HG02571 (cell line): ENCODE data around the gene HSF5.

Experiments used
- ATAC-seq: cut with Tn5 transposase; IDR thresholded peaks from one replicate; pipeline ENCODE4 v1.9.1; 2021; ENCODE audit warnings: mild to moderate bottlenecking, moderate library complexity; ENCODE audit not compliant: unreplicated experiment

The HSF5 gene, protein sequence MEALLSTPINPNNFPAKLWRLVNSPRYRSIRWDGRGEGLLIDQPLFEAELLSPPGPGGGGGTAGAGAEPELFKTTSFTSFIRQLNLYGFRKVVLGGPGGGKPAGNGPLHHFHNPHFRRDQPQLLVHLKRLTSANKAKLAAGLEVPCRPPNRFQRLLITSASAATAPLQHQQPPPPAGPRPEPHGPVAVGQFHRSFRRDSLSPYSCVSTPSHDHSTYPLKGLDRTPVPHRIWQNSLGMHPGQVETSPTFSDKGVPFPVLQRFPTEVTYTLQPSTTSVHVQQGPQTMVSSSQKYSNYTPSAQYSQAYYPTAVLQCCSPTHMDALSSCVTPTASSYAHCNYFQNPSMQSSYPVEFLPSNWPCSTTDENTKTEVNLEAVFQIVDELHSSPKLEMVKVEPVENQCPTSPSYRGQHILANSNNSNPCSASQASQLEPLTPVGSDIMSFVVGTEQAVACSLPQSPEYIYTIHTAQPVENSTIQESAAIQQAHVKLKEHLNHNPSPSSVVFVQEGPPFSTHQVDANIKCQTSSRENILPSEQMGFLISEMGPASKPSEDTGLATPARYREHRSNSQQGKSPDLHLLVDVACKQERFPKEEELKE

DNA sequence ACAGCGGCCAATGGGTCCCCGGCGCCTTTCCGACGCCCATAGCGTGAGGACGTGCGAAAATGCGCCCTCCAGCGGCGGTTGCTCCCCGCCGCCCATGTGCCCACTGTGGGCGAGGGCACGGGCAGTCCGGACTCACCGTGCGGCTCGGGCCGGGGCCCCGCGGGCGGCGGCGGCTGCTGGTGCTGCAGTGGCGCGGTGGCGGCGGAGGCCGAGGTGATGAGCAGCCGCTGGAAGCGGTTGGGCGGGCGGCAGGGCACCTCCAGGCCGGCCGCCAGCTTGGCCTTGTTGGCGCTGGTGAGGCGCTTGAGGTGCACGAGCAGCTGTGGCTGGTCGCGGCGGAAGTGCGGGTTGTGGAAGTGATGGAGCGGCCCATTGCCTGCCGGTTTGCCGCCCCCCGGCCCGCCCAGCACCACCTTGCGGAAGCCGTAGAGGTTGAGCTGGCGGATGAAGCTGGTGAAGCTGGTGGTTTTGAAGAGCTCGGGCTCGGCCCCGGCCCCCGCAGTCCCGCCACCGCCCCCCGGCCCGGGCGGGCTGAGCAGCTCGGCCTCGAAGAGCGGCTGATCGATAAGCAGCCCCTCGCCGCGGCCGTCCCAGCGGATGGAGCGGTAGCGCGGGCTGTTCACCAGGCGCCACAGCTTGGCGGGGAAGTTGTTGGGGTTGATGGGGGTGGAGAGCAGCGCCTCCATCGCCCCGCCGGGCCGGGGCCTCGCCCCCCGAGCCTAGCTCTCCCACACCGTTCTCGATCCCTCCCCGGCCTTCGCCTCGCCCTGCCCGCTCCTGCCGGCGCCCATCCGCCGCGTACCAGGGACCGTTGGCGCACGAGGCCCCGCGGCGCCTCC lies at the start of gene HSF5:
Gene HSF5, minus strand, starts transcription at position 820 of the 839 bp plus-strand sequence. Its CDS starts 134 bp downstream, at position 686.
- no peak for ATAC-seq

DNA sequence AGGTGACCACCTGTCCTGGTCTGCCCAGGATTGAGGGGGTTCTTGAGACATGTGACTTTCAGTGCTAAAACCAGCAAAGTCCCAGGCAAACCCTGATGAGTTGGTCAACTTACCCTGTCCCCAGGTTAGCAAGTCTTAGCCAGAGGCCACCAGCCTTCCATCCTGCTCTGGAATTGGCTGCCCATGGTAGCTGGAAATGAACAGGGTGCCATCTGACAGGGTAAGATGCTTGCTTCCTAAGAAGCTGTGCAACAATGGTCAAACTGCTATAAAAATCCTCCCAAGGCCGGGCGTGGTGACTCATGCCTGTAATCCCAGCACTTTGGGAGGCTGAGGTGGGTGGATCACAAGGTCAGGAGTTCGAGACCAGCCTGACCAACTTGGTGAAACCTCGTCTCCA lies 49.1 kb upstream of the HSF5 start:
- no peak for ATAC-seq

DNA sequence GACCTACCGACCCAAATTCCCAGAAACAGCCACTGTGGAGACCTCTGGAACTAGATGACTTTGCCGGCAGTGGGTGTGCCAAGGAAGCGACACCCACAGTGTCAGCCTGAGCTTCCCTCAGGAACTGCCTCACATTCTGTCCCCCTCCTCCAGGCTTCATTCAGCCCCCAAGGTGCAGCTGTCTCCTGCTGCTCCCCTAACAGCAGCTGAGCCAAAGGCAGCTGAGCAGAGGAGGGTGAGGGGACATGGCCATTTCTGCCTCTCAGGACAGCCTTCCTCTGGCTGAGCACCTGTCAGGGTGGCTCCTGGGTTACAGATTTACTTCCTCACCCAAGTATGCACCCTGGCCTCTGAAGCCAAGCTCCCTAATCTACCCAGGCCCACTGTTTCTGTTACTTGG lies 48.3 kb upstream of the HSF5 start:
- ATAC-seq, result no peak

DNA sequence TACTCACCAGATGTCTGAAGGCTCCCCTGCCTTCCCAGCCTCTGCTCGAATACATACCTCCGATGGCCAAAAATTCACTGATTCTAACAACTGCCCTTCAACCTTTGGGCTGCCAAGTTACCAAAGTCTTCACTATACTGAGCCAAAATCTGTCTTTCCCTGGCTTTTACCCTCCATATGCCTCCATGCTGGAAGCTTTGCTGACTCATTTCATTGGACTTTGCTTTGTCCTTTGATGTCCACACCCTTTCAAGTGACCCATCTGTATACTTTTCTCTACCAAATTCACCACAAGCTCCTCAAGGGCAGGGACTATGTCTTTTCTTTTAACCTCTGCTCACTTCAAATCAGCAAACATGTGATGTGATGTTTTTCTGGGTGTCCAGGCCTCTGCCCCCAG lies 47.2 kb upstream of the HSF5 start:
- ATAC-seq, result no peak

DNA sequence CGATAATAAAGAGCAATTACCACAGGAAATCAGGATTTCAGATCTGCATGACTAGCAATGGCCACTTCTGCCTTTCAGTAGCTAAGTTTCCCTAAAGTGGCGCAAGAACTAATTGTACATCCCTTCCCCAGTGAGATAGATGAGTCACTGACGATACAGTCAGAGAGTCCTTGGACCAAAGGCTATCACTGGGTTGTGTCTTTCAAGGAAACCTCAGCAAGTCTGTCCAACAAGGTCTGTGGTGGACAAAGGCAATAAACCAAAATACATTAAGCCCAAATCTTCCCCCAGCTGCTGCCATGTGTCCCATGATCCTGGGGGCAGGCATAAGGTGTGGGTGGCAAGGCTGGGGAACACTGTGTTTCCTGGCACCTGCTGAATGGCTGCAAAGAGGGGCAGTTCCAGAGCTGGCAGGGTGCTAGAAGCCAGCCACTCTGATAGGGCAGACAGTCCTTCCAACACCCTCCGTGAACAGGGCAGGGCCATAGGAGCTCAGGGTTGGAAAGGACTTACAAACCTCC lies 46.8 kb upstream of the HSF5 start:
- no peak for ATAC-seq

DNA sequence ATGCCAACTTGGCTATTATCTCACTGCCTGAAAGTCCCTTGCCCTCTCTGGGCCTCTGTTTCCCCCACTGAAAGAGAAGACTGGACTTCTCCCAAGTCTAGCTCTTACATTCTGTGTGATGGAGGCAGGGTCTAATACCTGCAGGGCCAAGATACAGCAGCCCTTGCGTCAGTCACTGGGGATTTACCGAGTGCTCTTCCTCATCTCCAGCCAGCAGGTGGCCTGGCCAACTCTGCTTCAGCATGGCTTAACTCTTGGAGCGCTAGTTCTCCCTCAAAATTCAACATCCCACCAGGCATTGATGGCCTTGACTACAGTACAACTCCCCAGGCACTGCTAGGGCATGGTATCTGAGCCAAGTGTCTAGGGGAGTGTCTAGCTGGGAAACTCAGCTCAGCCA lies 46.1 kb upstream of the HSF5 start:
- no peak for ATAC-seq

DNA sequence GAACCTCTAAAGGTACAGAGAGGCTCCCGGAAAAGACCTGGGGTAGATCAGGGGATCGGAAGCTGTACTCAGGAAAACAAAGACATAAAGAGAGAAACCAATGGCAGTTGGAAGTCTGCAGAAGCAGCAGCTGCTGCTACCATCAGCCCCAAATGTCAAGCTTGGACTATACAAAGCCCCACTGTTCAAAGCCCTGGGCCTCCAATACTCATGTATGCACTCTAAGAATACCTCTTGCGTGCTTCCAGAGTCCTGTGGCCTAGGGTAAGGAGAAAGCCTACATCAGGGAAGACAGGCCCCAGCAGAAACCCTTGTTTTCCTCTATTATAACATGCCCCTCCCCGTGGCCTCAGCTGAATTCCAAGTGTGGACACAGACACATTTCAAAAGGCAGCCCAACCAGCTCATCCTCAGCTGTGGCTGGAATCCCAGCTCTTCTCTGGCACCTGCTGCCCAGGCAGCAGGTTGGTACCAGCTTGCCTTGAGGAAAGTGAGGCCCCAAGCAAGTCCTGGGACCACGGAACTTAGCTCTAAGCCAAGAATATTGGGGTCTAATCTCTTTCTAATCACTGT lies 45.5 kb upstream of the HSF5 start:
- ATAC-seq, result no peak

DNA sequence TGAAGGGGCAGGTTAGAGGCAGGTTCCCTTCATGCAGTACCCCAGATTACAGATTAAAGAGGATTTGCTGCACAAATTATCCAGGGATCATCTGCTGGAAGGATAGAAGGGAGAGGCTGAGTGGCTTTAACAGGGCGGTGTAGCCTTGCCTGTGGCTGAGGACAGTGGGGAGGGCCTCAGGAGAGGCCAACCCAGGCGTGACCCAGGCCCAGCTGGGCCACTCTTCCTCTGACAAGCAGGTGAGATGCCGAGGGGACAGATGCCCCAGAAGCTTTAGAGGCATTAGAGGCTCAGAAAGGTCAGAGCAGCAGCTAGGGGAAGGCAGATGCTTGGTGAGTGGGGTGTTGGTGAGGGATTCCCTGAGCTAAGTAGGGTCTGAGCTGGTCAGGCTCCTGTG lies 44.3 kb upstream of the HSF5 start:
- no peak for ATAC-seq

DNA sequence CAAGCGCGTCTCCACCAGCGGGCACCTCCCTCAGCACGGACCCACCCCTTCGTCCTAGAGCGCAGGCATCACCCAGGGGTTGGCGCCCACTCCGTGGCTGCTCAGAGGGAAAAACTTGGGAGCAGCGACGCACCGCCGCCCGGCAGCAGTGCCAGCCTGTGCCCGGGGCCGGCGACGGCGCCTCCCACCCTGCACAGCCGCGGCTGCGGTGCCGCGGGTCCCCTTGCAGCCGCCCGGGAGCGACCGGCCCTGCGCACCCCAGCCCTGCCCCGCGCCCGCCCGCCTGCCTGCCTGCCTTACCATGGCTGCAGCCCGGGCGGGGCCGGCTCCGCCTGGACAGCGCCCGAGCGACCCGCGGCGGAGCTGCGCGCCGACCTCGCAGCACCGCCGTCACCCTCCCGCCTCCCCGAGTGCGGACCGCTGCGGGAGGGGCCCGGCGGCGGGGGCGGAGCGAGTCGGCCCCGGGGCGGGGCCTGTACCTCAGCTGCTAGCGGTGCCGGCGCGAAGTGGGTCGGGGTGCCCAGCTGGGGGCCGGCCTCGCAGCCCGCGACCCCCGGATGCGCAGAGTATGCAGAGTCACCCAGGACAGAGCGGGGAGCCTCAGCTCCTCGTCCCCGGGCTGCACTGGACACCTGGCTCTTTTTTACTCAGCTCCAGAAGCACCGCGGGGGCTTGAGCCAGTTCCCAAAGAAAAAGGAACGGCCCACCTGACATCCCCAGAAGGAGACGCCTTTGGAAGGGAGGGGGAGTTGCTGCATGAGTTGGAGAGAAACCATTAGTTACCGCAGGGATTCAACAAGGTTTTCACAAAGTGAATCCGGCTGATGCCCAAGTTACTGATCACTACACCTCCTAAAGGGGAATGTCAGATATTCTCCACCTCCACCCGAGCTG lies 43.7 kb upstream of the HSF5 start:
- ATAC-seq, result peak; percentile 45

DNA sequence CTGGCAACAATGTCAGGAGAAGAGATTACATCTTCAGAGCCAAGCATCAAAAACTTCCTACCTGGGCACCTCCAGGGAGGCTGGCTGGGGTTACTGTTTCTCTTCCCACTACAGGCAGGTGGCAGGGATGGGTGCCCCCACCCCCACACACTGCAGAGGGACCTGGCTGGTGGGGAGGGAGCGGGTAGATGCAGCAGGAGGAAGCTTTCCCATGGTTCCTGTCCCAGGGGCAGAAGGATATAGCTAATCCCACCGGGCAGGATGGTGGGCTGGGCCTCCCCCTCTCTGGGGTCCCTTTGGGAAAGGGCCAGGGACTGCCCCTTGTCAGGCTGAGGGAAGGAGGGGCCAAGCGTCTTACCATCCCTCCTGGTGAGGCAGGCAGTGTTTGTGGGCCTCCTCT lies 42.9 kb upstream of the HSF5 start:
- ATAC-seq, result no peak

DNA sequence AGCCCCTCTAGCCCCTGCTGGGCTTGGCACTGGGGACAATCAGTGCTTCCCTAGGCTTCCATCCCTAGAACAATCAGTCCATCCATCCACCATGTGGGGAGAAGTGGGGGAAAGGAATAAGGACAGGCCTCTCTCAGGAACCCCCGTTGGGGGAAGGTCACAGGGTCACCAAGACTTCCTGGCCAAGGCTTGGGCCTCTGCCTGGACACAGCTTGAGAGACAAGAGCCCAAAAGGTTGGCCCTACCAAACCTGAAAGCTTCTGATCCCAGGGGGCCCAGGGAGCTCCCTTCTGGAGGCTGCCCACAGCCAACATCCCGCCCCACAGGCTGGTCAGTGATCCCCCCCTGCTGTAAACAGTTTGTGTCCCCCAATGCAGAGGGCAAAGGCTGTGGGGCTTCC lies 42.4 kb upstream of the HSF5 start:
- ATAC-seq, result no peak

DNA sequence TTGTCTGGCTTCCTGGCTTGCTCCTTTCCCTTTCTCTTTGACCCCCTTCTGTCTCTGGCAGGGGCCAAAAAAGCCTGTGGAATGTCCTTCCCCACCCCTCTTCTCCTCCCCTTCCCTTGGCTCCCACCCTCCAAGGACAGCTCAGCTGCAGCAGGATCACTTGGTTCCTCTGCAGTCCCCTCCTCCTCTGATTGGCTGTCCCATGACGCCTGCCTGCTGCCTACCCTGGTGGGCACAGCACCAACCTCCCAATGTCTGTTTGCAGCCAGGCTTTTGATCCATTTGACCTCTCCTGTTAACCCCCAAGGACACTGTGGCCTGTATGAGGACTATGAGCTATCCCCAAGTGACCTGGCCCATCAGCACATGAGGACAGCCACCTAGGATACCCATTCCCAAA lies 41.1 kb upstream of the HSF5 start:
- ATAC-seq, result no peak

DNA sequence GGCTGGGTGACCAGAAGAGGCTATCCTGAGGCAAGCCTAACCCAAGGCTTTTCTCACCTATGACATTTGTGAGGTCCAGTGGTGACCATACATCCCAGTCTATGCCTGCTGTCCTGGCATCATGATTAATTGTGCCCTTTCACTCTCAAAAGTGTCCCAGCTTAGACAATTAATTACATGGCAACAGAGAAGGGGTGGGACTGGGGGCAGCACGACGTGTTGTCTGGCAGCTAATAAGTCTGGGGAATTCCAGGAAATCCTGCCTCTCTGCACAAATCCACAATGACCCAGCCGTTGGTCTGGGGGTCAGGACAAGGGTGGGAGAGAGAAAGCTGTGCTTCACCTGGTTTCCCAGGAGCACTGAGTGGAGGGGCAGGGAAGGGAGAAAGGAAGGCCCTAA lies 40.2 kb upstream of the HSF5 start:
- no peak for ATAC-seq

DNA sequence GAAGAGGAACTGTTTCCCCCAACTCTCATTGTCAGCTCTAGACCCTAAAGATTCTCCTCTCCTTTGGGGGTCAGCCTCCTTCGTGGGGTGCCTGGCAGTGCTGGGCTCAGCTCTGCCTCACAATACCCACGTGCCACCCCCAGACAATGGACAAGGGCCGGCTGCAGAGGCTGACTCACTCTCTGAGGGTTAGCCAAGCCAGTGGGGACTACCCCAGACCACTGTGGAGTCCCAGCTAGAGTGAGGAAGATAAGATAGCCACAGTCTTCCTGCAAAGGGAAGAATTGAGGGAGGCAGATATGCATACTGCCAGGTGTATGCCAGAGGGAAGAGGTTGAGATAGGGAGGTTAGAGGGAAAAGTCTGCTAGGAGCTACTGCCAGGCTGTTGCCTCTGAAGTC lies 39.7 kb upstream of the HSF5 start:
- no peak for ATAC-seq

DNA sequence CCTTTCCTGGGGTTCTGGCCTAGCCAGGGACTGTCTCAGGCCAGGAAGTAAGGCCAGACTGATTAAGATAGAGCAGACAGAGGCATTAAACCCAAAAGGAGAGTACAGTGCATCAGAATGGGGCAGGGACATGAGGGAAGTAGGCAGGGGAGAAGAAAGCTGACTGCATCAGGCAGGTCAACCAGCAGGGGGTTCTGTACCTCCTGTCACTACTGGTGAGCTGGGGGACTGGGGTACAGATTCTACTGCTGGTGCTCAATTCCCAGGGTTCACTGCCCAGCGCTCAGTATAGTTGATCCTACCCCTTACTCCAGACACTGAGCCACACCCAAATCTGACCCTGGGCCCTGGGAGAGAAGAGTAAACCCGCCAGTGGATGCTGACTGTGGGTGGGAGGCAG lies 39.1 kb upstream of the HSF5 start:
- no peak for ATAC-seq

DNA sequence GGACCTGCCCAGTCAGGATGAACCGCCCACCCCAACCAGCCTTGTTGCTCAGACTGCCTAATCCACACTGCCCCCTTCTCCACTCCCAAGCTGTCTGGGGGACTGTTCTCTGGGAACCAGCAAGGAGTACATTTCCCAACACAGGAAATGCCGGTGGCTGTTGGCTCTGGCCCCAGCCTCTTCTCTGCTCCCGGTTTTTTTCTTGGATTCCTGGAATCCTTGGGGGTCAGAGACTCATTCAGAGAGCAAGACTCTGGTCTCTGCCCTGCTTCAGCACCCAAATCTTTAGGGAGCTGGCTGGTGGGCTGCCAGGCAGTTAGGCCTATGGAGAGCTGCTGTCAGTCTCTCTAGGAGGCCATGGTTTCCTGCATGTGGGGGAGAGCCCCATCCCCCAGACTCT lies 37.0 kb upstream of the HSF5 start:
- ATAC-seq, result no peak

DNA sequence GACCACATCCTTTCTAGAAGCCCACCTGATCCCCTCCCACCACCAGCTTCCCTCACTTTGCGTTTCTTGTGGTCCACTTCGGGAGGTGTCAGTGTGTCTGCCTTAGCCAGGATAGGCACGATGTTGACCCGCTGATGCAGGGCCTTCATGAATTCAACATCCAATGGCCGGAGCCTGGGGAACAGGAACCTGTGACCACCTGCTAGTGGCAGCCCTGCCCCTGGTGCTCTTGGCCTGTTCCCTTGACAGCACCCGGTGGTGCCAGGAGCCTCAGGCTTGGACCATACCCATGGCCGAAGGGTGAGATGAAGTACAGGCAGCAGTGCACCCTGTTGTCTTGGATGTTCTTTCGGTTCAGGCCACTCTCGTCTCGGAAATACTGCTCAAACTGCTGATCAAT lies 33.5 kb upstream of the HSF5 start:
- no peak for ATAC-seq

DNA sequence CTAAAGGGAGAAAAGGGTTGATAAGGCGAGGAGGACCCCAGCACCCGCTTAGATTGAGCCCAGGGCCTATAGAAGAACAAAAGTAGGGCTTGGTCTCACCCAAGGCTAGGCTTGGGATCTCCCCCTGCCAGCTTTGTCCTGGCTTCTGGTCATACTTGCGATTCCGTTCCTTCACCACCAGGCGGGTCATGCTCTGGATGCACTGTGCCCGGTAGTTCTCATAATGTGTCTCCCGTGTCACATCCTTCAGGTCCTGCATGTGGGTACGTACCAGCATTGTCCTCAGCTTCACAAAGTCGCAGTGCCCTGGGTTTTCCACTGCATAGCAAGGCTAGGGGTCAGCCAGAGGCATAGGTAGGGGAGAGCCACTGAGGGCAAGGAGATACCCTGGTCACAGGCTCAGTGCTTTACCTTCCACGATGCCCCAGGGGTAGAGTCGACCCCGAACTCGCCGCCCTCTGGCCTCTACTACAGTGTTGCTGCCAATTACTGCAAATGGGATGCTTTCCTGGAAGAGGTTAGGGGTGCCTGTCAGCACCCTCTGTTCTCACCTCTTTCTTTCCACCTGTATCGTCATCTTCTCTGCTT lies 32.7 kb upstream of the HSF5 start:
- ATAC-seq, result no peak

DNA sequence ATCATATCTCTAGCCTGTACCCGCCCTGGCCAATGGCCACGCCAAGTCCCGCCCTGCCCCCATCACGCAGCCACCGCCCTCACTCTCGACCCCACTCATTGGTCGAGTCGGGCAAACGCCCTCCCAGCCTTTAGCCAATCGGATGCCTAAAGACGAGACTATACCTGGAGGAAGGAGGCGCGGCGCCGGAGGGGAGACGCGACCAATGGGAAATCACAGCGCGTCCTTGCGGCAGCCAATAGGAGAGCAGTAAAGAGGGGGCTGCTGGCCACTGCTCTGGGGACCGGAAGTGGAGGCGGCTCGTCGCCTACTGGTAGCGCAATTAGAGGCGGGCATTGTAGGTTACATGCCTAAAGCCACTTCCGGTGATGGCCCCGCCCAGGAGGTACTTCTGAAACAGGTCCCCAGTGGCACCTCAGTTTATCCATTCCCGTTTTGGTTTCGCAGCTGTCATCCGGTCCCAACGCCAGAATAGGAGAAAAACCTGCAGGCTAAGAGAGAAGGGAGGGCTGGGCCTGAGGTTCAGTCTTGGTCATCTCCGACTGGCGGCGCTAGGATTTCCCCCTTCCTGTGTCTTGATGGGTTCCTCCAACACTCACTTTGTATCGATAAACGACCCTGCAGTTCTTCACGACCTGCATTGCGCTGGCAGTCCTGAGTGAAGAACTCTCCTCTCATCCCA lies 29.9 kb upstream of the HSF5 start:
- peak; percentile 80 for ATAC-seq
